NB4 (cell line): ENCODE data around the gene UNC5B.

Experiments
- CTCF ChIP-seq: IDR thresholded peaks from one replicate; pipeline ENCODE4 v1.5.1; 2012; ENCODE audit warnings: low read depth, low read length
- MAX ChIP-seq: IDR thresholded peaks from 2 replicates; pipeline ENCODE4 v1.6.1; 2011; ENCODE audit warnings: low read depth, low read length
- MYC ChIP-seq: IDR thresholded peaks from 2 replicates; pipeline ENCODE4 v1.6.1; 2011; ENCODE audit warnings: low read depth, low read length
- POLR2A ChIP-seq: IDR thresholded peaks from 2 replicates; pipeline ENCODE4 v1.6.1; 2011; ENCODE audit warnings: mild to moderate bottlenecking; ENCODE audit not compliant: insufficient read length; ENCODE audit errors: extremely low read depth

GRCh38 chr10:71314028-71314693 is 101.8 kb downstream of the UNC5B start:
- TF ChIP-seq POLR2A (no peak), CTCF (peak; percentile 66), MAX (peak; percentile 41), MYC (no peak)
